Subcutaneous abdominal adipose tissue (tissue), 5 donors: ENCODE measurements around the gene R3HDM1.

Experiments used
- H3K27ac ChIP-seq: one replicate; pipeline ENCODE4 v1.7.0; 2013; ENCODE audit warnings: low read depth, mild to moderate bottlenecking, inconsistent platforms, low read length, moderate library complexity
- H3K27me3 ChIP-seq, 5 donors: one replicate each; pipeline ENCODE4 v1.7.0; 2013; ENCODE audit warnings: low read length in 5 of 5, inconsistent platforms in 1 of 5; ENCODE audit not compliant: control insufficient read depth in 5 of 5, insufficient read depth in 4 of 5
- H3K36me3 ChIP-seq, 5 donors: one replicate each; pipeline ENCODE4 v1.7.0; 2013; ENCODE audit warnings: low read length in 5 of 5; ENCODE audit not compliant: control insufficient read depth in 5 of 5, insufficient read depth in 5 of 5
- H3K4me1 ChIP-seq, 5 donors: one replicate each; pipeline ENCODE4 v1.7.0; 2013; ENCODE audit warnings: low read length in 5 of 5, mild to moderate bottlenecking in 3 of 5, moderate library complexity in 1 of 5; ENCODE audit not compliant: control insufficient read depth in 5 of 5, insufficient read depth in 5 of 5
- H3K4me3 ChIP-seq, 5 donors: one replicate each; pipeline ENCODE4 v1.7.0; 2013; ENCODE audit warnings: low read length in 5 of 5, low read depth in 1 of 5
- H3K9ac ChIP-seq, 5 donors: one replicate each; pipeline ENCODE4 v1.7.0; 2013; ENCODE audit warnings: low read length in 5 of 5, mild to moderate bottlenecking in 4 of 5, moderate library complexity in 3 of 5
- H3K9me3 ChIP-seq, 5 donors: one replicate each; pipeline ENCODE4 v1.7.0; 2013; ENCODE audit warnings: low read length in 5 of 5; ENCODE audit not compliant: control insufficient read depth in 5 of 5
- donor health status: healthy.
- donor health status: healthy.
- donor health status: healthy.
- donor health status: healthy.
- donor health status: healthy.

The R3HDM1 gene

GRCh38 chr2:135633582-135633981 lies 102.3 kb downstream of the R3HDM1 start:
- Histone ChIP-seq H3K4me3 (no peak overlapping the region), H3K27me3 (no peaks in the 10 kb centered on the region), H3K27ac (no peak overlapping the region), H3K4me1 (no peaks in the 10 kb centered on the region), H3K9me3 (no peaks in the 10 kb centered on the region), H3K9ac (no peak overlapping the region), H3K36me3 (peaks cover 18 to 37% (median 27%) of the 10 kb centered on the region in 5 donors)

- Histone ChIP-seq H3K9ac (no peak overlapping the region), H3K36me3 (peaks cover 25 to 44% (median 34%) of the 10 kb centered on the region in 5 donors), H3K27me3 (no peaks in the 10 kb centered on the region), H3K4me3 (no peak overlapping the region), H3K4me1 (no peaks in the 10 kb centered on the region), H3K27ac (no peak overlapping the region), H3K9me3 (no peaks in the 10 kb centered on the region)
Measured at GRCh38 chr2:135635212-135635835, 104.0 kb downstream of the R3HDM1 start.

GRCh38 chr2:135636982-135637381 lies 105.7 kb downstream of the R3HDM1 start:
- Histone ChIP-seq H3K36me3 (peaks cover 27 to 45% (median 37%) of the 10 kb centered on the region in 5 donors), H3K27ac (no peak overlapping the region), H3K9me3 (no peaks in the 10 kb centered on the region), H3K4me1 (no peaks in the 10 kb centered on the region), H3K4me3 (no peak overlapping the region), H3K27me3 (no peaks in the 10 kb centered on the region), H3K9ac (no peak overlapping the region)

- H3K27me3 ChIP-seq, result no peaks in the 10 kb centered on the region
- peaks cover 25 to 42% (median 31%) of the 10 kb centered on the region in 5 donors for H3K36me3 ChIP-seq
- no peak overlapping the region for H3K27ac ChIP-seq
Measured at GRCh38 chr2:135637456-135638087, 106.3 kb downstream of the R3HDM1 start.

GRCh38 chr2:135638825-135639224 lies 107.5 kb downstream of the R3HDM1 start:
- H3K27ac ChIP-seq, result no peak overlapping the region
- H3K9me3 ChIP-seq, result no peaks in the 10 kb centered on the region
- no peaks in the 10 kb centered on the region for H3K27me3 ChIP-seq
- H3K4me1 ChIP-seq, result no peaks in the 10 kb centered on the region
- H3K36me3 ChIP-seq, result peaks cover 25 to 41% (median 31%) of the 10 kb centered on the region in 5 donors
- H3K9ac ChIP-seq, result no peak overlapping the region
- no peak overlapping the region for H3K4me3 ChIP-seq

More at GRCh38 chr2:135637456-135638087, 106.3 kb downstream of the R3HDM1 start:
- Histone ChIP-seq H3K9ac (no peak overlapping the region), H3K9me3 (no peaks in the 10 kb centered on the region), H3K4me3 (no peak overlapping the region), H3K4me1 (no peaks in the 10 kb centered on the region)

- H3K36me3 ChIP-seq, result peaks cover 23 to 34% (median 28%) of the 10 kb centered on the region in 5 donors
- no peaks in the 10 kb centered on the region for H3K4me1 ChIP-seq
- no peak overlapping the region for H3K27ac ChIP-seq
- no peak overlapping the region for H3K4me3 ChIP-seq
- no peaks in the 10 kb centered on the region for H3K27me3 ChIP-seq
- no peak overlapping the region for H3K9ac ChIP-seq
- H3K9me3 ChIP-seq, result no peaks in the 10 kb centered on the region
Measured at GRCh38 chr2:135641156-135642068, 110.1 kb downstream of the R3HDM1 start.

- H3K9ac ChIP-seq, result no peak overlapping the region
- H3K27me3 ChIP-seq, result no peaks in the 10 kb centered on the region
- H3K9me3 ChIP-seq, result no peaks in the 10 kb centered on the region
Measured at GRCh38 chr2:135647836-135648579, 116.7 kb downstream of the R3HDM1 start.

GRCh38 chr2:135650721-135651120 lies 119.4 kb downstream of the R3HDM1 start:
- no peak overlapping the region for H3K9ac ChIP-seq
- no peaks in the 10 kb centered on the region for H3K9me3 ChIP-seq
- H3K27ac ChIP-seq, result no peak overlapping the region
- H3K36me3 ChIP-seq, result peaks cover 14 to 33% (median 29%) of the 10 kb centered on the region in 5 donors
- H3K4me3 ChIP-seq, result no peak overlapping the region
- no peaks in the 10 kb centered on the region for H3K4me1 ChIP-seq
- no peaks in the 10 kb centered on the region for H3K27me3 ChIP-seq

More at GRCh38 chr2:135647836-135648579, 116.7 kb downstream of the R3HDM1 start:
- no peak overlapping the region for H3K27ac ChIP-seq
- H3K4me1 ChIP-seq, result no peaks in the 10 kb centered on the region
- H3K4me3 ChIP-seq, result no peak overlapping the region
- peaks cover 17 to 30% (median 26%) of the 10 kb centered on the region in 5 donors for H3K36me3 ChIP-seq

GRCh38 chr2:135651717-135652116 lies 120.4 kb downstream of the R3HDM1 start:
- Histone ChIP-seq H3K4me3 (no peak overlapping the region), H3K36me3 (peaks cover 14 to 32% (median 28%) of the 10 kb centered on the region in 5 donors), H3K9me3 (no peaks in the 10 kb centered on the region), H3K27me3 (no peaks in the 10 kb centered on the region), H3K4me1 (no peaks in the 10 kb centered on the region), H3K27ac (no peak overlapping the region), H3K9ac (no peak overlapping the region)
